GM23338 (cell line): ENCODE results near the gene GPC5. TPM values are rescaled to one million over a fixed set of nuclear protein-coding genes. Genes with fewer than 3 reads are reported as not detected.
A peak's percentile ranks its signal among the peaks of the same experiment; 100 is the strongest.

Source experiments
- ATAC-seq: fragments of 200-7000 bp; cut with Tn5 transposase; 3 replicates; pipeline ENCODE4 v1.9.1; 2020
- DNase-seq: peaks from one replicate; pipeline ENCODE4 v3.0.0-alpha.2; 2015; ENCODE audit warnings: low spot score
- H2AFZ ChIP-seq: fragments of 200-600 bp; sonication (generic); 2 replicates; pipeline ENCODE4 v1.8.0; 2016; ENCODE audit warnings: antibody characterized with exemption, mild to moderate bottlenecking, moderate library complexity
- H3F3A ChIP-seq: fragments of 200-600 bp; sonication (generic); replicated peaks from 2 replicates; pipeline ENCODE4 v1.8.0; 2017; ENCODE audit warnings: antibody characterized with exemption, mixed run types, low read depth
- H3K27ac ChIP-seq: fragments of 200-600 bp; sonication (generic); 2 replicates; pipeline ENCODE4 v1.6.1; 2016; ENCODE audit warnings: low read depth
- H3K27me3 ChIP-seq: fragments of 200-600 bp; sonication (generic); 2 replicates; pipeline ENCODE4 v1.8.0; 2016; ENCODE audit warnings: mild to moderate bottlenecking, mixed run types, moderate library complexity; ENCODE audit not compliant: insufficient read depth
- H3K36me3 ChIP-seq: fragments of 200-600 bp; sonication (generic); 2 replicates; pipeline ENCODE4 v1.8.0; 2016; ENCODE audit warnings: mild to moderate bottlenecking; ENCODE audit not compliant: insufficient read depth
- H3K4me1 ChIP-seq: fragments of 200-600 bp; sonication (generic); 2 replicates; pipeline ENCODE4 v1.8.0; 2016; ENCODE audit warnings: mild to moderate bottlenecking, moderate library complexity; ENCODE audit not compliant: insufficient read depth
- H3K4me2 ChIP-seq: fragments of 200-600 bp; sonication (generic); 2 replicates; pipeline ENCODE4 v1.7.1; 2017; ENCODE audit warnings: mixed run types
- H3K4me3 ChIP-seq: fragments of 200-600 bp; sonication (generic); 2 replicates; pipeline ENCODE4 v1.6.1; 2016; ENCODE audit warnings: mixed run types
- H3K79me2 ChIP-seq: fragments of 200-600 bp; sonication (generic); replicated peaks from 2 replicates; pipeline ENCODE4 v1.8.0; 2017; ENCODE audit warnings: mild to moderate bottlenecking; ENCODE audit not compliant: insufficient read depth
- H3K9me2 ChIP-seq: fragments of 200-600 bp; sonication (generic); 2 replicates; pipeline ENCODE4 v1.8.0; 2017; ENCODE audit not compliant: insufficient read depth
- H4K20me1 ChIP-seq: fragments of 200-600 bp; sonication (generic); replicated peaks from 2 replicates; pipeline ENCODE4 v1.8.0; 2017; ENCODE audit warnings: mild to moderate bottlenecking; ENCODE audit not compliant: insufficient read depth
- H3K27ac Mint-ChIP-seq: 2 replicates; pipeline ENCODE4 v1.8.0; 2020; ENCODE audit warnings: inconsistent platforms, mild to moderate bottlenecking, moderate library complexity, mixed read lengths
- H3K27me3 Mint-ChIP-seq: 3 replicates; pipeline ENCODE4 v1.8.0; 2022; ENCODE audit warnings: low read depth, mild to moderate bottlenecking, moderate library complexity, mixed read lengths, inconsistent platforms; ENCODE audit not compliant: insufficient read depth, poor library complexity
- H3K36me3 Mint-ChIP-seq: 3 replicates; pipeline ENCODE4 v1.8.0; 2021; ENCODE audit warnings: low read depth, mild to moderate bottlenecking, inconsistent platforms, moderate library complexity, mixed read lengths
- H3K4me1 Mint-ChIP-seq: 3 replicates; pipeline ENCODE4 v1.8.0; 2020; ENCODE audit warnings: mild to moderate bottlenecking, inconsistent platforms, mixed read lengths
- H3K4me3 Mint-ChIP-seq: 3 replicates; pipeline ENCODE4 v1.8.0; 2021; ENCODE audit warnings: moderate library complexity, mild to moderate bottlenecking, inconsistent platforms, mixed read lengths
- H3K9me3 Mint-ChIP-seq: 3 replicates; pipeline ENCODE4 v1.8.0; 2020; ENCODE audit warnings: moderate library complexity, mild to moderate bottlenecking, inconsistent platforms, mixed read lengths
- CREB1 ChIP-seq: fragments of 250-450 bp; sonication (Bioruptor Pico); IDR thresholded peaks from 2 replicates; pipeline ENCODE4 v1.5.0; 2020; ENCODE audit warnings: low read depth, mild to moderate bottlenecking, moderate library complexity
- EZH2 ChIP-seq: fragments of 200-600 bp; sonication (generic); IDR thresholded peaks from one replicate; pipeline ENCODE4 v1.8.0; 2017; ENCODE audit warnings: antibody characterized with exemption, mild to moderate bottlenecking, low read depth; ENCODE audit not compliant: unreplicated experiment
- EZH2phosphoT487 ChIP-seq: fragments of 200-600 bp; sonication (generic); IDR thresholded peaks from one replicate; pipeline ENCODE4 v1.8.1; 2018; ENCODE audit warnings: antibody characterized with exemption; ENCODE audit not compliant: unreplicated experiment
- JUNB ChIP-seq: IDR thresholded peaks from one replicate; pipeline ENCODE4 v1.6.1; 2016; ENCODE audit warnings: antibody characterized with exemption; ENCODE audit not compliant: unreplicated experiment
- NANOG ChIP-seq: IDR thresholded peaks from 2 replicates; pipeline ENCODE4 v1.6.1; 2016; ENCODE audit warnings: antibody characterized with exemption, borderline replicate concordance
- POLR2AphosphoS5 ChIP-seq: IDR thresholded peaks from 2 replicates; pipeline ENCODE4 v1.6.1; 2016; ENCODE audit warnings: antibody characterized with exemption, low read depth
- STAT1 ChIP-seq: IDR thresholded peaks from one replicate; pipeline ENCODE4 v1.6.1; 2016; ENCODE audit warnings: antibody characterized with exemption; ENCODE audit not compliant: unreplicated experiment
- ZNF114 ChIP-seq: fragments of 250-450 bp; sonication (Bioruptor Pico); IDR thresholded peaks from 2 replicates; pipeline ENCODE4 v1.5.0; 2020; ENCODE audit warnings: mild to moderate bottlenecking, moderate library complexity
- ZNF331 ChIP-seq: fragments of 250-450 bp; sonication (Bioruptor Pico); IDR thresholded peaks from 2 replicates; pipeline ENCODE4 v1.5.0; 2020; ENCODE audit warnings: low read depth, mild to moderate bottlenecking, moderate library complexity
- polyA plus RNA-seq: library from polyadenylated mRNA; unstranded; fragments of >200 nt; fragmentation: Nextera tagmentation; extraction: Ambion mirVana; gene quantifications from 2 replicates; pipeline ENCODE4 v1.2.1, GENCODE V29; 2016
- total RNA-seq: library from RNA; depleted of rRNA; stranded (reverse); fragments of >200 nt; shearing (Covaris generic); gene quantifications from 2 replicates; pipeline ENCODE4 v1.2.3, GENCODE V29; 2014
- TF ChIP-seq, protein P1 (sequence below): IDR thresholded peaks from 2 replicates; pipeline ENCODE4 v1.6.1; 2016; ENCODE audit warnings: antibody characterized with exemption
- TF ChIP-seq, protein P2 (sequence below): fragments of 250-450 bp; sonication (Bioruptor Pico); IDR thresholded peaks from 2 replicates; pipeline ENCODE4 v1.5.0; 2020; ENCODE audit warnings: mild to moderate bottlenecking, moderate library complexity
- TF ChIP-seq, protein P3 (sequence below): IDR thresholded peaks from one replicate; pipeline ENCODE4 v1.6.1; 2018; ENCODE audit warnings: antibody characterized with exemption; ENCODE audit not compliant: unreplicated experiment
- TF ChIP-seq, protein P4 (sequence below), 2 experiments: fragments of 200-600 bp in 1 of 2; sonication (generic) in 1 of 2; conservative IDR thresholded peaks; 2 replicates each; pipeline versions ENCODE4 v1.5.1 to v1.6.1; 2016 to 2017; ENCODE audit warnings: antibody characterized with exemption in 2 of 2, low read depth in 2 of 2, mild to moderate bottlenecking in 2 of 2, moderate library complexity in 1 of 2

GPC5 gene
- total and polyA plus RNA-seq, 2 experiments from 2014 or later: 0.95 to 1.1 TPM

DNA sequence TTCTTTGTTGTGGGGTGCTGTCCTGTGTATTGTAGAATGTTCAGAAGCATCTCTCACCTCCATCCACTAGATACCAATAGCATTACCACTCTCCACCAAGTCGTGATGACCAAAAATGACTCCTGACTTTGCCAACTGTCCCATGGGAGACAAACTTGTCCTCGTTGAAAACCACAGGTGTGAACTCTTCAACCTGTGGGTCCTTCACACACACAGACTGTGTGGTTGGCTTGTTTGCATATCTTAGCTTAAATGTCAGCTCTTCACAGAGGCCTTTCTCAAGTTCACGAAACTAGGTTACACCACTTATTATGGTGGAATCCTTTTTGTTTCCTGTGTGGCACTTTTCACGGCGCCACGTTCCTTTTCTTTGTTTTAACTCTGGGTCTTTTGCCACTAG lies 6.8 kb downstream of the GPC5 start (continued):
- TF ChIP-seq, protein P1, sequence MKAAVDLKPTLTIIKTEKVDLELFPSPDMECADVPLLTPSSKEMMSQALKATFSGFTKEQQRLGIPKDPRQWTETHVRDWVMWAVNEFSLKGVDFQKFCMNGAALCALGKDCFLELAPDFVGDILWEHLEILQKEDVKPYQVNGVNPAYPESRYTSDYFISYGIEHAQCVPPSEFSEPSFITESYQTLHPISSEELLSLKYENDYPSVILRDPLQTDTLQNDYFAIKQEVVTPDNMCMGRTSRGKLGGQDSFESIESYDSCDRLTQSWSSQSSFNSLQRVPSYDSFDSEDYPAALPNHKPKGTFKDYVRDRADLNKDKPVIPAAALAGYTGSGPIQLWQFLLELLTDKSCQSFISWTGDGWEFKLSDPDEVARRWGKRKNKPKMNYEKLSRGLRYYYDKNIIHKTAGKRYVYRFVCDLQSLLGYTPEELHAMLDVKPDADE: no peak
- TF ChIP-seq EZH2: no peak
- no peak for TF ChIP-seq JUNB
- no peak for TF ChIP-seq STAT1
- TF ChIP-seq, protein P2, sequence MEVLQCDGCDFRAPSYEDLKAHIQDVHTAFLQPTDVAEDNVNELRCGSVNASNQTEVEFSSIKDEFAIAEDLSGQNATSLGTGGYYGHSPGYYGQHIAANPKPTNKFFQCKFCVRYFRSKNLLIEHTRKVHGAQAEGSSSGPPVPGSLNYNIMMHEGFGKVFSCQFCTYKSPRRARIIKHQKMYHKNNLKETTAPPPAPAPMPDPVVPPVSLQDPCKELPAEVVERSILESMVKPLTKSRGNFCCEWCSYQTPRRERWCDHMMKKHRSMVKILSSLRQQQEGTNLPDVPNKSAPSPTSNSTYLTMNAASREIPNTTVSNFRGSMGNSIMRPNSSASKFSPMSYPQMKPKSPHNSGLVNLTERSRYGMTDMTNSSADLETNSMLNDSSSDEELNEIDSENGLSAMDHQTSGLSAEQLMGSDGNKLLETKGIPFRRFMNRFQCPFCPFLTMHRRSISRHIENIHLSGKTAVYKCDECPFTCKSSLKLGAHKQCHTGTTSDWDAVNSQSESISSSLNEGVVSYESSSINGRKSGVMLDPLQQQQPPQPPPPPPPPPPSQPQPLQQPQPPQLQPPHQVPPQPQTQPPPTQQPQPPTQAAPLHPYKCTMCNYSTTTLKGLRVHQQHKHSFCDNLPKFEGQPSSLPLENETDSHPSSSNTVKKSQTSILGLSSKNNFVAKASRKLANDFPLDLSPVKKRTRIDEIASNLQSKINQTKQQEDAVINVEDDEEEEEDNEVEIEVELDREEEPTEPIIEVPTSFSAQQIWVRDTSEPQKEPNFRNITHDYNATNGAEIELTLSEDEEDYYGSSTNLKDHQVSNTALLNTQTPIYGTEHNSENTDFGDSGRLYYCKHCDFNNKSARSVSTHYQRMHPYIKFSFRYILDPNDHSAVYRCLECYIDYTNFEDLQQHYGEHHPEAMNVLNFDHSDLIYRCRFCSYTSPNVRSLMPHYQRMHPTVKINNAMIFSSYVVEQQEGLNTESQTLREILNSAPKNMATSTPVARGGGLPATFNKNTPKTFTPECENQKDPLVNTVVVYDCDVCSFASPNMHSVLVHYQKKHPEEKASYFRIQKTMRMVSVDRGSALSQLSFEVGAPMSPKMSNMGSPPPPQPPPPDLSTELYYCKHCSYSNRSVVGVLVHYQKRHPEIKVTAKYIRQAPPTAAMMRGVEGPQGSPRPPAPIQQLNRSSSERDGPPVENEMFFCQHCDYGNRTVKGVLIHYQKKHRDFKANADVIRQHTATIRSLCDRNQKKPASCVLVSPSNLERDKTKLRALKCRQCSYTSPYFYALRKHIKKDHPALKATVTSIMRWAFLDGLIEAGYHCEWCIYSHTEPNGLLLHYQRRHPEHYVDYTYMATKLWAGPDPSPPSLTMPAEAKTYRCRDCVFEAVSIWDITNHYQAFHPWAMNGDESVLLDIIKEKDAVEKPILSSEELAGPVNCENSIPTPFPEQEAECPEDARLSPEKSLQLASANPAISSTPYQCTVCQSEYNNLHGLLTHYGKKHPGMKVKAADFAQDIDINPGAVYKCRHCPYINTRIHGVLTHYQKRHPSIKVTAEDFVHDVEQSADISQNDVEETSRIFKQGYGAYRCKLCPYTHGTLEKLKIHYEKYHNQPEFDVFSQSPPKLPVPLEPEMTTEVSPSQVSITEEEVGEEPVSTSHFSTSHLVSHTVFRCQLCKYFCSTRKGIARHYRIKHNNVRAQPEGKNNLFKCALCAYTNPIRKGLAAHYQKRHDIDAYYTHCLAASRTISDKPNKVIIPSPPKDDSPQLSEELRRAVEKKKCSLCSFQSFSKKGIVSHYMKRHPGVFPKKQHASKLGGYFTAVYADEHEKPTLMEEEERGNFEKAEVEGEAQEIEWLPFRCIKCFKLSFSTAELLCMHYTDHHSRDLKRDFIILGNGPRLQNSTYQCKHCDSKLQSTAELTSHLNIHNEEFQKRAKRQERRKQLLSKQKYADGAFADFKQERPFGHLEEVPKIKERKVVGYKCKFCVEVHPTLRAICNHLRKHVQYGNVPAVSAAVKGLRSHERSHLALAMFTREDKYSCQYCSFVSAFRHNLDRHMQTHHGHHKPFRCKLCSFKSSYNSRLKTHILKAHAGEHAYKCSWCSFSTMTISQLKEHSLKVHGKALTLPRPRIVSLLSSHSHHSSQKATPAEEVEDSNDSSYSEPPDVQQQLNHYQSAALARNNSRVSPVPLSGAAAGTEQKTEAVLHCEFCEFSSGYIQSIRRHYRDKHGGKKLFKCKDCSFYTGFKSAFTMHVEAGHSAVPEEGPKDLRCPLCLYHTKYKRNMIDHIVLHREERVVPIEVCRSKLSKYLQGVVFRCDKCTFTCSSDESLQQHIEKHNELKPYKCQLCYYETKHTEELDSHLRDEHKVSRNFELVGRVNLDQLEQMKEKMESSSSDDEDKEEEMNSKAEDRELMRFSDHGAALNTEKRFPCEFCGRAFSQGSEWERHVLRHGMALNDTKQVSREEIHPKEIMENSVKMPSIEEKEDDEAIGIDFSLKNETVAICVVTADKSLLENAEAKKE: no peak

DNA sequence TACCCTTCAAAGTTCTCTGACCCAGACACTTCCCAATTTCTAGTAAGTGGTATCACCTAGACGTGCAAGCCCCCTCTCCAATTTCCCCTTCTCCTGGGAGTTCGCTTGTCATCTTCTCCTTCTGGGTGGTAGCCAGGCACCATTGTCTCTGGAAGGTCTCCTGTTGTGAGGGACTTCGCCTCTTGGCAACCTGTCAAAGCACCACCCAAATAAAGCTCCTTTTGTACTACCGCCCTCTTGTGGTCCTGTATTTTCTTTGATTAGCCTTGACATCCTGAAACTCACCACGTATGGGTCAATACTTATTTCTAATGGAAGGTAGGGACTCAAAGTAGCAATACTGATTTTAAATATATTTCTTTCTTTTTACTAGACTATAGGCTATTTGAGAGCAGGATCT lies 8.2 kb downstream of the GPC5 start:
- Mint-ChIP-seq H3K27me3 (peaks cover 2% of the 10 kb centered on the region), H3K4me1 (no peaks in the 10 kb centered on the region)
- ATAC-seq: peak; percentile 86
- TF ChIP-seq POLR2AphosphoS5 (no peak), EZH2phosphoT487 (no peak), NANOG (no peak), CREB1 (CRISPR knock-in tag) (no peak), ZNF114 (CRISPR knock-in tag) (no peak), EZH2 (no peak), JUNB (no peak), ZNF331 (CRISPR knock-in tag) (no peak)
- TF ChIP-seq, protein P3, sequence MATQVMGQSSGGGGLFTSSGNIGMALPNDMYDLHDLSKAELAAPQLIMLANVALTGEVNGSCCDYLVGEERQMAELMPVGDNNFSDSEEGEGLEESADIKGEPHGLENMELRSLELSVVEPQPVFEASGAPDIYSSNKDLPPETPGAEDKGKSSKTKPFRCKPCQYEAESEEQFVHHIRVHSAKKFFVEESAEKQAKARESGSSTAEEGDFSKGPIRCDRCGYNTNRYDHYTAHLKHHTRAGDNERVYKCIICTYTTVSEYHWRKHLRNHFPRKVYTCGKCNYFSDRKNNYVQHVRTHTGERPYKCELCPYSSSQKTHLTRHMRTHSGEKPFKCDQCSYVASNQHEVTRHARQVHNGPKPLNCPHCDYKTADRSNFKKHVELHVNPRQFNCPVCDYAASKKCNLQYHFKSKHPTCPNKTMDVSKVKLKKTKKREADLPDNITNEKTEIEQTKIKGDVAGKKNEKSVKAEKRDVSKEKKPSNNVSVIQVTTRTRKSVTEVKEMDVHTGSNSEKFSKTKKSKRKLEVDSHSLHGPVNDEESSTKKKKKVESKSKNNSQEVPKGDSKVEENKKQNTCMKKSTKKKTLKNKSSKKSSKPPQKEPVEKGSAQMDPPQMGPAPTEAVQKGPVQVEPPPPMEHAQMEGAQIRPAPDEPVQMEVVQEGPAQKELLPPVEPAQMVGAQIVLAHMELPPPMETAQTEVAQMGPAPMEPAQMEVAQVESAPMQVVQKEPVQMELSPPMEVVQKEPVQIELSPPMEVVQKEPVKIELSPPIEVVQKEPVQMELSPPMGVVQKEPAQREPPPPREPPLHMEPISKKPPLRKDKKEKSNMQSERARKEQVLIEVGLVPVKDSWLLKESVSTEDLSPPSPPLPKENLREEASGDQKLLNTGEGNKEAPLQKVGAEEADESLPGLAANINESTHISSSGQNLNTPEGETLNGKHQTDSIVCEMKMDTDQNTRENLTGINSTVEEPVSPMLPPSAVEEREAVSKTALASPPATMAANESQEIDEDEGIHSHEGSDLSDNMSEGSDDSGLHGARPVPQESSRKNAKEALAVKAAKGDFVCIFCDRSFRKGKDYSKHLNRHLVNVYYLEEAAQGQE: no peak
- TF ChIP-seq, protein P4, sequence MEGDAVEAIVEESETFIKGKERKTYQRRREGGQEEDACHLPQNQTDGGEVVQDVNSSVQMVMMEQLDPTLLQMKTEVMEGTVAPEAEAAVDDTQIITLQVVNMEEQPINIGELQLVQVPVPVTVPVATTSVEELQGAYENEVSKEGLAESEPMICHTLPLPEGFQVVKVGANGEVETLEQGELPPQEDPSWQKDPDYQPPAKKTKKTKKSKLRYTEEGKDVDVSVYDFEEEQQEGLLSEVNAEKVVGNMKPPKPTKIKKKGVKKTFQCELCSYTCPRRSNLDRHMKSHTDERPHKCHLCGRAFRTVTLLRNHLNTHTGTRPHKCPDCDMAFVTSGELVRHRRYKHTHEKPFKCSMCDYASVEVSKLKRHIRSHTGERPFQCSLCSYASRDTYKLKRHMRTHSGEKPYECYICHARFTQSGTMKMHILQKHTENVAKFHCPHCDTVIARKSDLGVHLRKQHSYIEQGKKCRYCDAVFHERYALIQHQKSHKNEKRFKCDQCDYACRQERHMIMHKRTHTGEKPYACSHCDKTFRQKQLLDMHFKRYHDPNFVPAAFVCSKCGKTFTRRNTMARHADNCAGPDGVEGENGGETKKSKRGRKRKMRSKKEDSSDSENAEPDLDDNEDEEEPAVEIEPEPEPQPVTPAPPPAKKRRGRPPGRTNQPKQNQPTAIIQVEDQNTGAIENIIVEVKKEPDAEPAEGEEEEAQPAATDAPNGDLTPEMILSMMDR (conservative IDR thresholded peaks at IDR 0.05; ENCODE audit: low read depth in 2 of 2): peak; percentile 79 to 87

More for the DNA sequence above, 8.2 kb downstream of the GPC5 start:
- no peak overlapping the region for H3K4me2 ChIP-seq
- no peak overlapping the region for H2AFZ ChIP-seq
- no peaks in the 10 kb centered on the region for H3K4me1 ChIP-seq
- peaks cover 8% of the 10 kb centered on the region for H3K27me3 ChIP-seq
- H3K36me3 ChIP-seq: no peaks in the 10 kb centered on the region
- no peaks in the 10 kb centered on the region for H4K20me1 ChIP-seq
- H3K4me3 Mint-ChIP-seq: no peak overlapping the region
- no peak overlapping the region for H3K27ac Mint-ChIP-seq
- no peak overlapping the region for H3K4me3 ChIP-seq
- DNase-seq: peak; percentile 90
- H3K27ac ChIP-seq: no peak overlapping the region
- H3K9me2 ChIP-seq: peaks cover 5% of the 10 kb centered on the region; the same call in 1 of the 2 replicates
- peaks cover 12% of the 10 kb centered on the region; the same call in 2 of the 3 replicates for H3K9me3 Mint-ChIP-seq
- H3K79me2 ChIP-seq: no peaks in the 10 kb centered on the region
- H3K36me3 Mint-ChIP-seq: peaks cover 8% of the 10 kb centered on the region; the same call in 2 of the 3 replicates
- no peaks in the 10 kb centered on the region for H3F3A ChIP-seq
